ENCODE data around the gene IFNA21.

DNA sequence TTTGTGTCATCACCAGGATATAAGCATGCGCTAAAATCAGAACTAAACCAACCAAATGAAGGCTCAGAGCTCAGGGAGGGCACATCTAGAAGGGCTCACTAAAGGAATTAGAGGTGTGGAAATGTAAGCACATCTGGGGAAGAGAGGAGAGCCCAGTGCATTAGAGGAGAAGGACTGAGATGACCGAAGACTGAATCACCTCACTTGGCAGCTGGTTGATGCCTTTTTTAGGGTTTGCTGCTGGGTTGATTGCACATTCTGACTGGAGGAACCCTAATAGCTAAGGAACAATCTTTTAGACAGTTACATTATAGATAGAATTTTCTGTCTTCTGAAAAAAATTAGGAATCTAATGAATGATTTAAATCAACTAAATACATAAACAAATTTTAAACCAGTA is 8.2 kb upstream of the IFNA21 start:
- TF ChIP-seq, protein P1, sequence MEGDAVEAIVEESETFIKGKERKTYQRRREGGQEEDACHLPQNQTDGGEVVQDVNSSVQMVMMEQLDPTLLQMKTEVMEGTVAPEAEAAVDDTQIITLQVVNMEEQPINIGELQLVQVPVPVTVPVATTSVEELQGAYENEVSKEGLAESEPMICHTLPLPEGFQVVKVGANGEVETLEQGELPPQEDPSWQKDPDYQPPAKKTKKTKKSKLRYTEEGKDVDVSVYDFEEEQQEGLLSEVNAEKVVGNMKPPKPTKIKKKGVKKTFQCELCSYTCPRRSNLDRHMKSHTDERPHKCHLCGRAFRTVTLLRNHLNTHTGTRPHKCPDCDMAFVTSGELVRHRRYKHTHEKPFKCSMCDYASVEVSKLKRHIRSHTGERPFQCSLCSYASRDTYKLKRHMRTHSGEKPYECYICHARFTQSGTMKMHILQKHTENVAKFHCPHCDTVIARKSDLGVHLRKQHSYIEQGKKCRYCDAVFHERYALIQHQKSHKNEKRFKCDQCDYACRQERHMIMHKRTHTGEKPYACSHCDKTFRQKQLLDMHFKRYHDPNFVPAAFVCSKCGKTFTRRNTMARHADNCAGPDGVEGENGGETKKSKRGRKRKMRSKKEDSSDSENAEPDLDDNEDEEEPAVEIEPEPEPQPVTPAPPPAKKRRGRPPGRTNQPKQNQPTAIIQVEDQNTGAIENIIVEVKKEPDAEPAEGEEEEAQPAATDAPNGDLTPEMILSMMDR (IDR thresholded peaks at IDR 0.05) = no peak
- TF ChIP-seq ZFX (IDR thresholded peaks at IDR 0.05; ENCODE audit: borderline replicate concordance) = no peak
